MG63 (cell line): ENCODE measurements around the gene GTF2B. TPM values are rescaled to one million over a fixed set of nuclear protein-coding genes. Genes with fewer than 3 reads are reported as not detected.
"Not testable (repeated sequence)": the region's sequence is repeated elsewhere in the genome, so short reads cannot be mapped to it uniquely, and the experiment has no call there.

Experiments
- DNase-seq: peaks from one replicate; pipeline ENCODE4 v3.0.0-alpha.2; 2020
- H3K27me3 ChIP-seq: fragments of 250-450 bp; sonication (Bioruptor Pico); 2 replicates; pipeline ENCODE4 v1.5.1; 2020; ENCODE audit warnings: mild to moderate bottlenecking, moderate library complexity
- H3K36me3 ChIP-seq: fragments of 250-450 bp; sonication (Bioruptor Pico); 2 replicates; pipeline ENCODE4 v1.5.1; 2020; ENCODE audit warnings: mild to moderate bottlenecking, moderate library complexity
- H3K4me3 ChIP-seq: fragments of 250-450 bp; sonication (Bioruptor Pico); 2 replicates; pipeline ENCODE4 v1.5.1; 2020; ENCODE audit warnings: mild to moderate bottlenecking, moderate library complexity
- H3K9me3 ChIP-seq: fragments of 250-450 bp; sonication (Bioruptor Pico); 2 replicates; pipeline ENCODE4 v1.5.1; 2020; ENCODE audit warnings: mild to moderate bottlenecking, moderate library complexity
- total RNA-seq: library from RNA; depleted of rRNA; stranded (reverse); fragments of >200 nt; shearing (Covaris generic); gene quantifications from 2 replicates; pipeline ENCODE4 v1.2.3, GENCODE V29; 2014; ENCODE audit warnings: low replicate concordance; rRNA removed

Gene GTF2B
- total RNA-seq, 1 experiment from 2014 or later = 61.1 TPM

DNA sequence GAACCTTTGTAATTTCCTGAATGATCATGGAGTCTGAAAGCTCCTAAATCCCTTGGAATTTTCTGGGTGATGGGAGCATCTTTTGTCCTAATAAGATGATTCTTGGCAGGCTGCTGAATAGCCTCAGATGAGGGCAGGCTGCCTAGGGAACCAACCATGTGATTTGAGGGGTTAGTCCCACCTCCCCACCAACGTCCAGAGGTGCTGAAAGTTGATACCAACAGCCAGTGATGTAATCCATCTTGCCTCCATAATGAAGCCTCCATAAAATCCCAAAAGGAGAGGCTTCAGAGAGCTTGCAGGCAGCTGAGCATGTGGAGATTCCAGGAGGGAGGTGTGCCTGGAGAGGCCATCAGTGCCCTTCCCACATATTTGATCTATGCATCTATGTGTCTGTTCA, 43.7 kb downstream of the GTF2B start:
- Histone ChIP-seq H3K36me3 (no peaks in the 10 kb centered on the region; the same call in 1 of the 2 replicates), H3K9me3 (no peaks in the 10 kb centered on the region), H3K27me3 (no peaks in the 10 kb centered on the region), H3K4me3 (no peak overlapping the region)
- DNase-seq = no peak

- Histone ChIP-seq H3K4me3 (no peak overlapping the region), H3K27me3 (no peaks in the 10 kb centered on the region), H3K36me3 (peaks cover 3% of the 10 kb centered on the region; the same call in 1 of the 2 replicates), H3K9me3 (no peaks in the 10 kb centered on the region)
- DNase-seq = no peak
Measured at GRCh38 chr1:88825721-88826120, 65.6 kb downstream of the GTF2B start.

DNA sequence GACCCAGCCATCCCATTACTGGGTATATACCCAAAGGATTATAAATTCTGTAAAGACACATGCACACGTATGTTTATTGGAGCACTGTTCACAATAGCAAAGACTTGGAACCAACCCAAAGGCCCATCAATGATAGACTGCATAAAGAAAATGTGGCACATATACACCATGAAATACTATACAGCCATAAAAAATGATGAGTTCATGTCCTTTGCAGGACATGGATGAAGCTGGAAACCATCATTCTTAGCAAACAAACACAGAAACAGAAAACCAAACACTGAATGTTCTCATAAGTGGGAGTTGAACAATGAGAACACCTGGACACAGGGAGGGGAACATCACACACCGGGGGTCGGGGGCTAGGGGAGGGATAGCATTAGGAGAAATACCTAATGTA, 71.7 kb downstream of the GTF2B start:
- DNase-seq, H3K4me3 ChIP-seq, H3K9me3 ChIP-seq, H3K27me3 ChIP-seq: not testable (repeated sequence)
- peaks cover 18% of the 10 kb centered on the region for H3K36me3 ChIP-seq

GRCh38 chr1:88813471-88813870, 77.9 kb downstream of the GTF2B start:
- DNase-seq = no peak
- Histone ChIP-seq H3K4me3 (no peak overlapping the region), H3K9me3 (no peaks in the 10 kb centered on the region), H3K36me3 (peaks cover 8% of the 10 kb centered on the region; the same call in 1 of the 2 replicates), H3K27me3 (no peaks in the 10 kb centered on the region)

GRCh38 chr1:88812366-88812765, 79.0 kb downstream of the GTF2B start:
- no peaks in the 10 kb centered on the region for H3K9me3 ChIP-seq
- no peak overlapping the region for H3K4me3 ChIP-seq
- H3K27me3 ChIP-seq = no peaks in the 10 kb centered on the region
- no peak for DNase-seq
- H3K36me3 ChIP-seq = peaks cover 9% of the 10 kb centered on the region

- Histone ChIP-seq H3K4me3 (no peak overlapping the region), H3K27me3 (no peaks in the 10 kb centered on the region), H3K36me3 (peaks cover 39% of the 10 kb centered on the region), H3K9me3 (peaks cover 2% of the 10 kb centered on the region; the same call in 1 of the 2 replicates)
- no peak for DNase-seq
Measured at GRCh38 chr1:88803444-88803843, 87.9 kb downstream of the GTF2B start.

DNA sequence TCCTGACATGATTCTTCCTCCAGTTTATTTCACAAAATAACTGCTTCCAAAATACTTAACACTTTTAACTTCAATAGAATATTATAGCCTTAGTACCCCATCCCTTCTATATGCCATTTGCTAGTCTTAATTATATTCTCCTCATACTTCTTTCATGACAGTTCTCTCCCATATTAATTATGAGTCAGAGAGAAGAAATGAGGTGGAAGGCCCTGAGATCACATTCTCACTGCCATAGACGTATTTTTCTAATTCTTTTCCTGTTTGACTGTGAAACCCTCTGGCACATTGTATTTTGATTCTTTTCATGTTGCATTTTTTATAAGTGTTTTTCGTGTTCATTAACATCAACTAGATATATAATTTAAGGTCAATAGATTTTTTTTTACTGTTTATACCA, 88.4 kb downstream of the GTF2B start:
- Histone ChIP-seq H3K4me3 (no peak overlapping the region), H3K9me3 (peaks cover 2% of the 10 kb centered on the region; the same call in 1 of the 2 replicates), H3K27me3 (no peaks in the 10 kb centered on the region), H3K36me3 (peaks cover 39% of the 10 kb centered on the region)
- no peak for DNase-seq

Other genes starting within 250 kb of the GTF2B start
- gene PKN2, start 207.3 kb downstream of the GTF2B start, total RNA-seq = 16.5 and 18.0 TPM in 2 replicates
- gene KYAT3, start 101.1 kb upstream of the GTF2B start, total RNA-seq = 5.8 and 5.9 TPM in 2 replicates
- gene RBMXL1, start 101.1 kb upstream of the GTF2B start, total RNA-seq = 8.0 and 11.9 TPM in 2 replicates
- gene GBP3, start 131.3 kb upstream of the GTF2B start, total RNA-seq = 18.5 and 25.0 TPM in 2 replicates
- 11.8 and 15.1 TPM in 2 replicates for gene GBP1, start 173.6 kb upstream of the GTF2B start, total RNA-seq
- 2.2 and 2.3 TPM in 2 replicates for gene GBP2, start 234.5 kb upstream of the GTF2B start, total RNA-seq